HepG2 (cell line): ENCODE data around the gene TAS1R3. TPM values are rescaled to one million over a fixed set of nuclear protein-coding genes. Genes with fewer than 3 reads are reported as not detected.

Source experiments
- CREM ChIP-seq, 2 experiments: sonication (generic) in 1 of 2; formaldehyde crosslinking in 1 of 2; IDR thresholded peaks; 2 replicates each; pipeline versions ENCODE4 v1.4.0 to v1.6.1; 2016 to 2020; ENCODE audit warnings: antibody characterized with exemption in 1 of 2, mild to moderate bottlenecking in 1 of 2, missing genetic modification reagents in 1 of 2
- HOXA3 ChIP-seq: sonication (generic); formaldehyde crosslinking; IDR thresholded peaks from 2 replicates; pipeline ENCODE4 v1.5.0; 2020; ENCODE audit warnings: missing genetic modification reagents
- ISL2 ChIP-seq: sonication (generic); formaldehyde crosslinking; IDR thresholded peaks from 2 replicates; pipeline ENCODE4 v1.5.0; 2020; ENCODE audit warnings: missing genetic modification reagents
- KDM6A ChIP-seq: IDR thresholded peaks from 2 replicates; pipeline ENCODE4 v1.6.1; 2016; ENCODE audit warnings: low read depth
- KMT2A ChIP-seq: sonication (generic); formaldehyde crosslinking; IDR thresholded peaks from 2 replicates; pipeline ENCODE4 v1.4.0; 2020; ENCODE audit warnings: missing genetic modification reagents
- MAZ ChIP-seq, 2 experiments: sonication (generic) in 1 of 2; formaldehyde crosslinking in 1 of 2; IDR thresholded peaks; 2 replicates each; pipeline versions ENCODE4 v1.5.0 to v1.6.1; 2012 to 2020; ENCODE audit warnings: low read depth in 2 of 2, mild to moderate bottlenecking in 2 of 2, borderline replicate concordance in 1 of 2, improper control_type of control experiment in 1 of 2, low read length in 1 of 2, missing genetic modification reagents in 1 of 2, moderate library complexity in 1 of 2
- WIZ ChIP-seq: sonication (generic); formaldehyde crosslinking; IDR thresholded peaks from 2 replicates; pipeline ENCODE4 v1.5.1; 2020; ENCODE audit warnings: mild to moderate bottlenecking, missing genetic modification reagents
- ZNF12 ChIP-seq: sonication (generic); formaldehyde crosslinking; IDR thresholded peaks from 2 replicates; pipeline ENCODE4 v1.5.0; 2020; ENCODE audit warnings: missing genetic modification reagents
- ZNF383 ChIP-seq: sonication (generic); formaldehyde crosslinking; IDR thresholded peaks from 2 replicates; pipeline ENCODE4 v1.4.0; 2020; ENCODE audit warnings: missing genetic modification reagents, mild to moderate bottlenecking, borderline replicate concordance
- ZNF510 ChIP-seq: sonication (generic); formaldehyde crosslinking; IDR thresholded peaks from 2 replicates; pipeline ENCODE4 v1.4.0; 2020; ENCODE audit warnings: low read depth, mild to moderate bottlenecking, missing genetic modification reagents
- ZNF572 ChIP-seq: sonication (generic); formaldehyde crosslinking; IDR thresholded peaks from 2 replicates; pipeline ENCODE4 v1.5.1; 2020; ENCODE audit warnings: mild to moderate bottlenecking, missing genetic modification reagents
- ZNF776 ChIP-seq: sonication (generic); formaldehyde crosslinking; IDR thresholded peaks from 2 replicates; pipeline ENCODE4 v1.4.0; 2020; ENCODE audit warnings: mild to moderate bottlenecking, missing genetic modification reagents
- ZSCAN12 ChIP-seq: sonication (generic); formaldehyde crosslinking; IDR thresholded peaks from 2 replicates; pipeline ENCODE4 v1.9.0; 2021; ENCODE audit warnings: mild to moderate bottlenecking, missing genetic modification reagents
- polyA plus RNA-seq, 8 experiments: library from polyadenylated mRNA; depleted of rRNA in 3 of 8; stranded (reverse) in 7 of 8; unstranded in 1 of 8; fragments of >200 nt; fragmentation: Illumina TruSeq in 4 of 8; extraction: Trizol in 4 of 8; gene quantifications; 2 replicates each; pipeline versions ENCODE4 v1.2.1 to v1.2.3, GENCODE V29; 2011 to 2016; ENCODE audit warnings: low read depth in 4 of 8, missing spikeins in 1 of 8, mixed read lengths in 1 of 8; ENCODE audit not compliant: insufficient read depth in 1 of 8
- total RNA-seq, 5 experiments: library from RNA; depleted of rRNA; stranded (reverse); fragments of >200 nt; fragmentation: Illumina TruSeq; extraction: Trizol; gene quantifications; 2 replicates each; pipeline ENCODE4 v1.2.3, GENCODE V29; 2016; ENCODE audit warnings: low read depth in 1 of 5
- TF ChIP-seq, protein P1 (sequence below): sonication (generic); formaldehyde crosslinking; IDR thresholded peaks from 2 replicates; pipeline ENCODE4 v1.5.1; 2020; ENCODE audit warnings: mild to moderate bottlenecking, missing genetic modification reagents, moderate library complexity
- TF ChIP-seq, protein P2 (sequence below): IDR thresholded peaks from 2 replicates; pipeline ENCODE4 v1.6.1; 2016; ENCODE audit warnings: control low read depth
- TF ChIP-seq, protein P3 (sequence below): sonication (generic); formaldehyde crosslinking; IDR thresholded peaks from 2 replicates; pipeline ENCODE4 v1.5.1; 2020; ENCODE audit warnings: mild to moderate bottlenecking, missing genetic modification reagents, moderate library complexity
- TF ChIP-seq, protein P4 (sequence below): sonication (generic); formaldehyde crosslinking; IDR thresholded peaks from 2 replicates; pipeline ENCODE4 v1.5.0; 2020; ENCODE audit warnings: mild to moderate bottlenecking, missing genetic modification reagents

Gene TAS1R3
- total and polyA plus RNA-seq, 2 of the 13 experiments (the other 11 are each of a cell fraction or from before 2014, with no cell fraction given), result 0.13 to 0.15 TPM

DNA sequence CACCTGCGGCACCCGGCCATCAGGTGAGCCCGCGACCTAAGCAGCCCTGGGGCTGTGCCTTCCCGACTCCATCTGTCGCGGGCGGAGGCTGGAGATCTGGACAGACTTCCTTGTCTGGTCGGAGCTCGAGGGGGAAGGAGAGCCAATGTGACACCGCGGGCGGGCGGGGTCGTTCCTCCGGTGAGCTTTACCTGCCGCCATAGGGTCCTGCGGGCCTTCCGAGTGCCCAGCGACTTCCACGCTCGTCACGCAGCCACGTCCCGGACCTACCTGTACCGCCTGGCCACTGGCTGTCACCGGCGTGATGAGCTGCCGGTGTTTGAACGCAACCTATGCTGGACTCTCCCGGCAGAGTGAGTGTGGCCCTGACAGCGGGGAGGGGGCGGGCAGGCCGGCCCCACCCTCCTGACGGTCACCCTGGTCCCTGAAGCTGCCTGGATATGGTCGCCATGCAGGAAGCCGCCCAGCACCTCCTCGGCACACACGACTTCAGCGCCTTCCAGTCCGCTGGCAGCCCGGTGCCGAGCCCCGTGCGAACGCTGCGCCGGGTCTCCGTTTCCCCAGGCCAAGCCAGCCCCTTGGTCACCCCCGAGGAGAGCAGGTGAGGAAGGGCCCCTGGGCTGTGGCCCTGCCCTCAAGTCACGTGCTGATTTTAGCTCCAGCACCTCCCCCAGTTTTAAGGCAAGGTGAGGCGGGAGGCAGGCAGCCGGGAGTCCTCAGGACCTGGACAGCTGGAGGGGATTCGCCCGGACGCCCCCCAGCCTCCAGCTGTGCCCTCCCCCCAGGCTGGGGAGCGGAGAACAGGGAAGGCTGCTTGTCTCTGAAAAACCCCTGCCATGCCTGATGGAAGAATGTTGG is 21.6 kb upstream of the TAS1R3 start (continued):
- TF ChIP-seq, protein P1, sequence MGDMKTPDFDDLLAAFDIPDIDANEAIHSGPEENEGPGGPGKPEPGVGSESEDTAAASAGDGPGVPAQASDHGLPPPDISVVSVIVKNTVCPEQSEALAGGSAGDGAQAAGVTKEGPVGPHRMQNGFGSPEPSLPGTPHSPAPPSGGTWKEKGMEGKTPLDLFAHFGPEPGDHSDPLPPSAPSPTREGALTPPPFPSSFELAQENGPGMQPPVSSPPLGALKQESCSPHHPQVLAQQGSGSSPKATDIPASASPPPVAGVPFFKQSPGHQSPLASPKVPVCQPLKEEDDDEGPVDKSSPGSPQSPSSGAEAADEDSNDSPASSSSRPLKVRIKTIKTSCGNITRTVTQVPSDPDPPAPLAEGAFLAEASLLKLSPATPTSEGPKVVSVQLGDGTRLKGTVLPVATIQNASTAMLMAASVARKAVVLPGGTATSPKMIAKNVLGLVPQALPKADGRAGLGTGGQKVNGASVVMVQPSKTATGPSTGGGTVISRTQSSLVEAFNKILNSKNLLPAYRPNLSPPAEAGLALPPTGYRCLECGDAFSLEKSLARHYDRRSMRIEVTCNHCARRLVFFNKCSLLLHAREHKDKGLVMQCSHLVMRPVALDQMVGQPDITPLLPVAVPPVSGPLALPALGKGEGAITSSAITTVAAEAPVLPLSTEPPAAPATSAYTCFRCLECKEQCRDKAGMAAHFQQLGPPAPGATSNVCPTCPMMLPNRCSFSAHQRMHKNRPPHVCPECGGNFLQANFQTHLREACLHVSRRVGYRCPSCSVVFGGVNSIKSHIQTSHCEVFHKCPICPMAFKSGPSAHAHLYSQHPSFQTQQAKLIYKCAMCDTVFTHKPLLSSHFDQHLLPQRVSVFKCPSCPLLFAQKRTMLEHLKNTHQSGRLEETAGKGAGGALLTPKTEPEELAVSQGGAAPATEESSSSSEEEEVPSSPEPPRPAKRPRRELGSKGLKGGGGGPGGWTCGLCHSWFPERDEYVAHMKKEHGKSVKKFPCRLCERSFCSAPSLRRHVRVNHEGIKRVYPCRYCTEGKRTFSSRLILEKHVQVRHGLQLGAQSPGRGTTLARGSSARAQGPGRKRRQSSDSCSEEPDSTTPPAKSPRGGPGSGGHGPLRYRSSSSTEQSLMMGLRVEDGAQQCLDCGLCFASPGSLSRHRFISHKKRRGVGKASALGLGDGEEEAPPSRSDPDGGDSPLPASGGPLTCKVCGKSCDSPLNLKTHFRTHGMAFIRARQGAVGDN, result peak; percentile 38; the same call in 1 of the 2 replicates
- TF ChIP-seq, protein P2, sequence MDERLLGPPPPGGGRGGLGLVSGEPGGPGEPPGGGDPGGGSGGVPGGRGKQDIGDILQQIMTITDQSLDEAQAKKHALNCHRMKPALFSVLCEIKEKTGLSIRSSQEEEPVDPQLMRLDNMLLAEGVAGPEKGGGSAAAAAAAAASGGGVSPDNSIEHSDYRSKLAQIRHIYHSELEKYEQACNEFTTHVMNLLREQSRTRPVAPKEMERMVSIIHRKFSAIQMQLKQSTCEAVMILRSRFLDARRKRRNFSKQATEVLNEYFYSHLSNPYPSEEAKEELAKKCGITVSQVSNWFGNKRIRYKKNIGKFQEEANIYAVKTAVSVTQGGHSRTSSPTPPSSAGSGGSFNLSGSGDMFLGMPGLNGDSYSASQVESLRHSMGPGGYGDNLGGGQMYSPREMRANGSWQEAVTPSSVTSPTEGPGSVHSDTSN, result no peak
- TF ChIP-seq CREM (IDR thresholded peaks at IDR 0.05) (no peak), CREM (CRISPR knock-in tag; IDR thresholded peaks at IDR 0.05) (no peak), ZNF12 (CRISPR knock-in tag) (no peak), KMT2A (CRISPR knock-in tag) (no peak), ISL2 (CRISPR knock-in tag) (no peak), HOXA3 (peak; percentile 33; the same call in 1 of the 2 replicates), ZNF510 (no peak), ZNF776 (CRISPR knock-in tag) (0 out of 2 replicates have a peak, but pooled peaks have one; percentile 12), WIZ (CRISPR knock-in tag) (no peak), MAZ (IDR thresholded peaks at IDR 0.05; ENCODE audit: borderline replicate concordance, low read depth, low read length) (no peak), MAZ (CRISPR knock-in tag; IDR thresholded peaks at IDR 0.05; ENCODE audit: low read depth) (no peak), ZSCAN12 (CRISPR knock-in tag) (no peak), ZNF383 (no peak), ZNF572 (CRISPR knock-in tag) (no peak), KDM6A (CRISPR knock-in tag) (no peak)
- TF ChIP-seq, protein P3, sequence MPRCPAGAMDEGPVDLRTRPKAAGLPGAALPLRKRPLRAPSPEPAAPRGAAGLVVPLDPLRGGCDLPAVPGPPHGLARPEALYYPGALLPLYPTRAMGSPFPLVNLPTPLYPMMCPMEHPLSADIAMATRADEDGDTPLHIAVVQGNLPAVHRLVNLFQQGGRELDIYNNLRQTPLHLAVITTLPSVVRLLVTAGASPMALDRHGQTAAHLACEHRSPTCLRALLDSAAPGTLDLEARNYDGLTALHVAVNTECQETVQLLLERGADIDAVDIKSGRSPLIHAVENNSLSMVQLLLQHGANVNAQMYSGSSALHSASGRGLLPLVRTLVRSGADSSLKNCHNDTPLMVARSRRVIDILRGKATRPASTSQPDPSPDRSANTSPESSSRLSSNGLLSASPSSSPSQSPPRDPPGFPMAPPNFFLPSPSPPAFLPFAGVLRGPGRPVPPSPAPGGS, result no peak
- TF ChIP-seq, protein P4, sequence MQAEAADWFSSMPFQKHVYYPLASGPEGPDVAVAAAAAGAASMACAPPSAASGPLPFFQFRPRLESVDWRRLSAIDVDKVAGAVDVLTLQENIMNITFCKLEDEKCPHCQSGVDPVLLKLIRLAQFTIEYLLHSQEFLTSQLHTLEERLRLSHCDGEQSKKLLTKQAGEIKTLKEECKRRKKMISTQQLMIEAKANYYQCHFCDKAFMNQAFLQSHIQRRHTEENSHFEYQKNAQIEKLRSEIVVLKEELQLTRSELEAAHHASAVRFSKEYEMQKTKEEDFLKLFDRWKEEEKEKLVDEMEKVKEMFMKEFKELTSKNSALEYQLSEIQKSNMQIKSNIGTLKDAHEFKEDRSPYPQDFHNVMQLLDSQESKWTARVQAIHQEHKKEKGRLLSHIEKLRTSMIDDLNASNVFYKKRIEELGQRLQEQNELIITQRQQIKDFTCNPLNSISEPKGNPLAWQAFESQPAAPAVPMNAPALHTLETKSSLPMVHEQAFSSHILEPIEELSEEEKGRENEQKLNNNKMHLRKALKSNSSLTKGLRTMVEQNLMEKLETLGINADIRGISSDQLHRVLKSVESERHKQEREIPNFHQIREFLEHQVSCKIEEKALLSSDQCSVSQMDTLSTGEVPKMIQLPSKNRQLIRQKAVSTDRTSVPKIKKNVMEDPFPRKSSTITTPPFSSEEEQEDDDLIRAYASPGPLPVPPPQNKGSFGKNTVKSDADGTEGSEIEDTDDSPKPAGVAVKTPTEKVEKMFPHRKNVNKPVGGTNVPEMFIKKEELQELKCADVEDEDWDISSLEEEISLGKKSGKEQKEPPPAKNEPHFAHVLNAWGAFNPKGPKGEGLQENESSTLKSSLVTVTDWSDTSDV (CRISPR knock-in tag), result no peak
